KMS-11 (cell line): ENCODE results near the gene MGRN1.

Experiments
- H2AFZ ChIP-seq: fragments of 200-600 bp; sonication (generic); 2 replicates; pipeline ENCODE4 v1.6.1; 2016; ENCODE audit warnings: antibody characterized with exemption, mixed run types, low read depth
- H3K27ac ChIP-seq: fragments of 200-600 bp; sonication (generic); 2 replicates; pipeline ENCODE4 v1.6.1; 2016; ENCODE audit warnings: mild to moderate bottlenecking, mixed run types
- H3K27me3 ChIP-seq: fragments of 200-600 bp; sonication (generic); 2 replicates; pipeline ENCODE4 v1.6.1; 2017; ENCODE audit warnings: mild to moderate bottlenecking, low read depth, mixed run types, moderate library complexity; ENCODE audit not compliant: insufficient read depth
- H3K36me3 ChIP-seq: fragments of 200-600 bp; sonication (generic); 2 replicates; pipeline ENCODE4 v1.6.1; 2017; ENCODE audit warnings: mild to moderate bottlenecking, mixed run types; ENCODE audit not compliant: insufficient read depth
- H3K4me1 ChIP-seq: fragments of 200-600 bp; sonication (generic); 2 replicates; pipeline ENCODE4 v1.6.1; 2016; ENCODE audit warnings: mild to moderate bottlenecking, low read depth, mixed run types; ENCODE audit not compliant: poor library complexity, severe bottlenecking
- H3K4me2 ChIP-seq: fragments of 200-600 bp; sonication (generic); 2 replicates; pipeline ENCODE4 v1.7.0; 2016; ENCODE audit warnings: mild to moderate bottlenecking, mixed run types
- H3K4me3 ChIP-seq: fragments of 200-600 bp; sonication (generic); IDR thresholded peaks from 2 replicates; pipeline ENCODE4 v1.6.1; 2017; ENCODE audit warnings: low read depth, low read length, mixed read lengths; ENCODE audit not compliant: insufficient read depth
- H3K79me2 ChIP-seq: fragments of 200-600 bp; sonication (generic); 2 replicates; pipeline ENCODE4 v1.6.1; 2016; ENCODE audit warnings: low read depth, mixed run types; ENCODE audit not compliant: insufficient read depth
- H3K9ac ChIP-seq: fragments of 200-600 bp; sonication (generic); 2 replicates; pipeline ENCODE4 v1.6.1; 2016; ENCODE audit warnings: mild to moderate bottlenecking, mixed run types
- H4K20me1 ChIP-seq: fragments of 200-600 bp; sonication (generic); 2 replicates; pipeline ENCODE4 v1.6.1; 2016; ENCODE audit warnings: mild to moderate bottlenecking, mixed run types; ENCODE audit not compliant: insufficient read depth
- CTCF ChIP-seq: fragments of 200-600 bp; sonication (generic); conservative IDR thresholded peaks from 2 replicates; pipeline ENCODE4 v1.6.1; 2017; ENCODE audit warnings: low read depth, mild to moderate bottlenecking, antibody characterized with exemption, low read length, moderate library complexity, mixed read lengths

MGRN1 gene

GRCh38 chr16:4683255-4684057 is 58.8 kb downstream of the MGRN1 start:
- H3K4me2 ChIP-seq, result no peak overlapping the region
- no peak overlapping the region for H3K9ac ChIP-seq
- no peaks in the 10 kb centered on the region for H3K27me3 ChIP-seq
- H3K36me3 ChIP-seq, result no peaks in the 10 kb centered on the region
- no peak overlapping the region for H2AFZ ChIP-seq
- peaks cover 6% of the 10 kb centered on the region for H3K4me1 ChIP-seq
- no peak for TF ChIP-seq CTCF
- H4K20me1 ChIP-seq, result no peaks in the 10 kb centered on the region
- no peak overlapping the region for H3K27ac ChIP-seq
- H3K79me2 ChIP-seq, result no peaks in the 10 kb centered on the region
- H3K4me3 ChIP-seq, result no peak overlapping the region

- Histone ChIP-seq H3K4me2 (no peak overlapping the region), H3K79me2 (no peaks in the 10 kb centered on the region), H3K4me3 (no peak overlapping the region), H3K36me3 (no peaks in the 10 kb centered on the region), H3K9ac (no peak overlapping the region), H2AFZ (no peak overlapping the region), H3K4me1 (no peaks in the 10 kb centered on the region), H4K20me1 (no peaks in the 10 kb centered on the region), H3K27me3 (no peaks in the 10 kb centered on the region), H3K27ac (no peak overlapping the region)
- no peak for TF ChIP-seq CTCF
Observed at GRCh38 chr16:4684058-4684715, 59.6 kb downstream of the MGRN1 start.

- Histone ChIP-seq H2AFZ (no peak overlapping the region), H3K36me3 (no peaks in the 10 kb centered on the region), H4K20me1 (no peaks in the 10 kb centered on the region), H3K4me2 (no peak overlapping the region), H3K9ac (no peak overlapping the region), H3K27me3 (no peaks in the 10 kb centered on the region), H3K4me3 (no peak overlapping the region), H3K27ac (no peak overlapping the region), H3K4me1 (no peaks in the 10 kb centered on the region), H3K79me2 (no peaks in the 10 kb centered on the region)
- no peak for TF ChIP-seq CTCF
Observed at GRCh38 chr16:4684763-4685162, 60.1 kb downstream of the MGRN1 start.

GRCh38 chr16:4685292-4685691 is 60.7 kb downstream of the MGRN1 start:
- no peak overlapping the region for H3K4me2 ChIP-seq
- H4K20me1 ChIP-seq, result no peaks in the 10 kb centered on the region
- no peak overlapping the region for H3K27ac ChIP-seq
- H3K27me3 ChIP-seq, result no peaks in the 10 kb centered on the region
- H2AFZ ChIP-seq, result no peak overlapping the region
- H3K4me1 ChIP-seq, result no peaks in the 10 kb centered on the region
- no peak for TF ChIP-seq CTCF
- no peak overlapping the region for H3K9ac ChIP-seq
- H3K79me2 ChIP-seq, result no peaks in the 10 kb centered on the region
- no peak overlapping the region for H3K4me3 ChIP-seq
- no peaks in the 10 kb centered on the region for H3K36me3 ChIP-seq
